ENCODE data around the gene GK2.
A peak's percentile ranks its signal among the peaks of the same experiment; 100 is the strongest.

Gene GK2

DNA sequence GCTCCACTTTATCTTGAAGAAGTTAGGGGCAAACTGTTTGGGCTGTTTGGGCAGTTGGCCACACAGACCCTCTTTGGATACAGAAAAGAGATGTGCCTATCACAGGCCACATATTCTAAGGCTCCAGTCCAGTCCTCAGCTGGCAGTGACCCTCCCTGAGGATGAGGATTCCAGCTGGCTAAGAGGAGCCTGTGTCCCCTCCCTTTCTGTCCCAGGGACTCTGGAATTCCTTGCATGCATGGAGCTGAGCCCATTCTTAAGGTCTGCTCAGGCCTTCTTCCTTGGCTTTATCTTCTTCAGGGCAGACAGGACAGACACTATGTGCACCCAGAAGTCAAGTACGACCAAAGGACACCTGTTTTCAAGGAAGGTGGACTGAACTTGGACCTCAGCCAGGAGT is 23.8 kb upstream of the GK2 start:
- H2BK5ac ChIP-seq (ENCODE audit: low read length) = no peak overlapping the region
- no peak overlapping the region for H2AK5ac ChIP-seq (ENCODE audit: low read depth, low read length)
- no peak overlapping the region for H3K4me2 ChIP-seq (ENCODE audit: insufficient read depth, low read length, poor library complexity, severe bottlenecking)
- no peak overlapping the region for H2BK12ac ChIP-seq (ENCODE audit: low read length)
- no peak overlapping the region for H3K14ac ChIP-seq (ENCODE audit: low read length)
- H4K91ac ChIP-seq (ENCODE audit: low read depth, low read length, poor library complexity) = no peak overlapping the region
- H3K79me1 ChIP-seq (ENCODE audit: low read depth, low read length) = no peaks in the 10 kb centered on the region
- H2BK15ac ChIP-seq (ENCODE audit: low read length) = no peak overlapping the region
- H3K9me3 ChIP-seq (replicated peaks in 1 of 2; ENCODE audit: control insufficient read depth in 2 of 2, insufficient read depth in 1 of 2, low read depth in 1 of 2, low read length in 2 of 2) = no peaks in the 10 kb centered on the region
- no peak overlapping the region for H3K27ac ChIP-seq (replicated peaks; ENCODE audit: low read length)
- no CpG with 5 or more reads among the region's 1 CpG for WGBS, 2 donors (ENCODE audit: extremely low coverage in 2 of 2, insufficient read length in 2 of 2, insufficient replicate concordance in 1 of 2)
- no peaks in the 10 kb centered on the region for H3K4me1 ChIP-seq (ENCODE audit: control insufficient read depth in 2 of 2, insufficient read depth in 1 of 2, low read depth in 1 of 2, low read length in 2 of 2)
- no peak overlapping the region for H3K18ac ChIP-seq (ENCODE audit: low read length)
- no peaks in the 10 kb centered on the region for H3K36me3 ChIP-seq (replicated peaks in 1 of 2; ENCODE audit: control insufficient read depth in 2 of 2, insufficient read depth in 2 of 2, low read length in 2 of 2)
- H3K9ac ChIP-seq (ENCODE audit: low read depth, low read length, poor library complexity) = no peak overlapping the region
- H4K8ac ChIP-seq (ENCODE audit: low read depth, low read length) = no peak overlapping the region
- peak overlapping the region; percentile 44 for H2AFZ ChIP-seq (ENCODE audit: low read length)
- no peaks in the 10 kb centered on the region for H3K27me3 ChIP-seq (ENCODE audit: control insufficient read depth in 3 of 3, insufficient read depth in 3 of 3, low read depth in 1 of 3, low read length in 3 of 3)
- no peak overlapping the region for H2BK120ac ChIP-seq (ENCODE audit: low read depth, low read length)
- no peak overlapping the region for H3K23ac ChIP-seq (ENCODE audit: low read depth, low read length, poor library complexity)
- no peak for DNase-seq (ENCODE audit: low spot score)
- H3K4me3 ChIP-seq (ENCODE audit: low read length in 2 of 2) = no peak overlapping the region
- no peak overlapping the region for H3K4ac ChIP-seq (ENCODE audit: low read length)

DNA sequence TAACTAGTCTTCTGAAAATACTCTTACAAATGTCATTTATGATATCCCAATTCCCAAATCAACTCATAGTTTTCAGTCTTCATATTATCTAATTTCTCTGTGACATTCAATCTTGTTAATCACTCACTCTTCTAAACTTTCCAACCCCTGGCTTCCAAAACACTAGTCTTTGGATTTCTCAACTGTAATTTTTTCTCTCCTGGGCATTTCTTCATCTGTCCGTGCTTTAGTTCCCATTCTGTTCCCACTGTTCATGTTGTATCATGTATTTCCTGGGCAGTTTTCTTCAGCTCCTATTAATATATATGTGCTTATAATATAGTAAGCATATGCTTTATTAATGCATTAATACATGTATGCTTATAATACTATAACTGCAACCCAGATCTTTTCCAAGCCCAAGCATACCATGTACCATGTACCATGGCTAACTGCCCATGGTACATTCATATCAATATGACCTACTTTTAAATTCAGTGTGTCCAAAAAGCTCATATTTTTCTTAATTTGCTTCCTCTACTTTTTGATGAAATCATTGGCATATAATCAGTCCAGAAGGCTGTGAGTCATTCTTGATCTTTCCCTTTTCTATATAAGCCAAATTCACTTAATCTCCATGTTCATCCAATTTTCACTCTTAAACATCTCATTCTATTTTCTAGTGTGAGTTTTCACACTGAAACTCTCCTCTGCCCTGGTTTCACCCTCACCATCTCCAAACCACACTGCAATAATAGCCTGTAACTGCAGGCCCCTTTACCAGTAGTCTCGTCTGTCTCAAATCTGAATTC is 21.3 kb upstream of the GK2 start:
- Histone ChIP-seq H2BK5ac (ENCODE audit: low read length) (no peak overlapping the region), H2BK120ac (ENCODE audit: low read depth, low read length) (no peak overlapping the region), H4K8ac (ENCODE audit: low read depth, low read length) (no peak overlapping the region), H2BK12ac (ENCODE audit: low read length) (no peak overlapping the region), H4K91ac (ENCODE audit: low read depth, low read length, poor library complexity) (no peak overlapping the region), H3K36me3 (replicated peaks in 1 of 2; ENCODE audit: control insufficient read depth in 2 of 2, insufficient read depth in 2 of 2, low read length in 2 of 2) (no peaks in the 10 kb centered on the region), H3K18ac (ENCODE audit: low read length) (no peak overlapping the region), H2AFZ (ENCODE audit: low read length) (no peak overlapping the region), H3K9ac (ENCODE audit: low read depth, low read length, poor library complexity) (no peak overlapping the region), H3K4ac (ENCODE audit: low read length) (no peak overlapping the region), H3K9me3 (replicated peaks in 1 of 2; ENCODE audit: control insufficient read depth in 2 of 2, insufficient read depth in 1 of 2, low read depth in 1 of 2, low read length in 2 of 2) (no peaks in the 10 kb centered on the region), H2AK5ac (ENCODE audit: low read depth, low read length) (no peak overlapping the region), H2BK15ac (ENCODE audit: low read length) (no peak overlapping the region), H3K27me3 (ENCODE audit: control insufficient read depth in 3 of 3, insufficient read depth in 3 of 3, low read depth in 1 of 3, low read length in 3 of 3) (no peaks in the 10 kb centered on the region), H3K27ac (replicated peaks; ENCODE audit: low read length) (no peak overlapping the region), H3K14ac (ENCODE audit: low read length) (no peak overlapping the region), H3K4me1 (ENCODE audit: control insufficient read depth in 2 of 2, insufficient read depth in 1 of 2, low read depth in 1 of 2, low read length in 2 of 2) (no peaks in the 10 kb centered on the region), H3K4me3 (ENCODE audit: low read length in 2 of 2) (no peak overlapping the region), H3K23ac (ENCODE audit: low read depth, low read length, poor library complexity) (no peak overlapping the region), H3K4me2 (ENCODE audit: insufficient read depth, low read length, poor library complexity, severe bottlenecking) (no peak overlapping the region), H3K79me1 (ENCODE audit: low read depth, low read length) (no peaks in the 10 kb centered on the region)
- DNase-seq (ENCODE audit: low spot score) = no peak
- no CpG with 5 or more reads among the region's 2 CpGs for WGBS, 2 donors (ENCODE audit: extremely low coverage in 2 of 2, insufficient read length in 2 of 2, insufficient replicate concordance in 1 of 2)

DNA sequence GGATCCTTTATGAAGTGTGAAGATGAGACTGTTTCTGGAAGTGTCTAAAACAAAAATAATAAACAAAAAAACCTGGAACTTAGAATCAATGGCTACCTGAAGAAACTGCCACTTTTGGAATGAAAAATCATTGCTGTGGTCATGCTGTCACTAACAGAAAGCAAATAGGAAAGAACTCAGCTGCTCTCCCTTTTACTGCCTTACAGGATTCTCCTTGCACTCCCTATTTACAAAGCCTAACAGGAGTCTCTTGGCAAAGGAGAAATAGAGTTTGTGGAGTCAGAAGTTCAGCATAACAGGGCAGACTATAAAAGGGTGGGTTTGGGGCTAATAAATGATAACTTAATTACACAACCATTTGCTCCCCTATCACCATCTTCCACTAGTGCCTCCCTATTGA is 19.0 kb upstream of the GK2 start:
- Histone ChIP-seq H2BK120ac (ENCODE audit: low read depth, low read length) (no peak overlapping the region), H3K4ac (ENCODE audit: low read length) (no peak overlapping the region), H4K8ac (ENCODE audit: low read depth, low read length) (no peak overlapping the region), H3K27me3 (ENCODE audit: control insufficient read depth in 3 of 3, insufficient read depth in 3 of 3, low read depth in 1 of 3, low read length in 3 of 3) (no peaks in the 10 kb centered on the region), H2BK5ac (ENCODE audit: low read length) (no peak overlapping the region), H3K9ac (ENCODE audit: low read depth, low read length, poor library complexity) (no peak overlapping the region), H3K23ac (ENCODE audit: low read depth, low read length, poor library complexity) (no peak overlapping the region), H3K27ac (replicated peaks; ENCODE audit: low read length) (no peak overlapping the region), H3K4me2 (ENCODE audit: insufficient read depth, low read length, poor library complexity, severe bottlenecking) (no peak overlapping the region), H3K9me3 (replicated peaks in 1 of 2; ENCODE audit: control insufficient read depth in 2 of 2, insufficient read depth in 1 of 2, low read depth in 1 of 2, low read length in 2 of 2) (no peaks in the 10 kb centered on the region), H3K14ac (ENCODE audit: low read length) (no peak overlapping the region), H3K36me3 (replicated peaks in 1 of 2; ENCODE audit: control insufficient read depth in 2 of 2, insufficient read depth in 2 of 2, low read length in 2 of 2) (no peaks in the 10 kb centered on the region), H2AFZ (ENCODE audit: low read length) (no peak overlapping the region), H2BK15ac (ENCODE audit: low read length) (no peak overlapping the region), H3K18ac (ENCODE audit: low read length) (no peak overlapping the region), H3K4me1 (ENCODE audit: control insufficient read depth in 2 of 2, insufficient read depth in 1 of 2, low read depth in 1 of 2, low read length in 2 of 2) (no peaks in the 10 kb centered on the region), H4K91ac (ENCODE audit: low read depth, low read length, poor library complexity) (no peak overlapping the region), H3K79me1 (ENCODE audit: low read depth, low read length) (no peaks in the 10 kb centered on the region), H2BK12ac (ENCODE audit: low read length) (no peak overlapping the region), H2AK5ac (ENCODE audit: low read depth, low read length) (no peak overlapping the region), H3K4me3 (ENCODE audit: low read length in 2 of 2) (no peak overlapping the region)
- DNase-seq (ENCODE audit: low spot score) = no peak

DNA sequence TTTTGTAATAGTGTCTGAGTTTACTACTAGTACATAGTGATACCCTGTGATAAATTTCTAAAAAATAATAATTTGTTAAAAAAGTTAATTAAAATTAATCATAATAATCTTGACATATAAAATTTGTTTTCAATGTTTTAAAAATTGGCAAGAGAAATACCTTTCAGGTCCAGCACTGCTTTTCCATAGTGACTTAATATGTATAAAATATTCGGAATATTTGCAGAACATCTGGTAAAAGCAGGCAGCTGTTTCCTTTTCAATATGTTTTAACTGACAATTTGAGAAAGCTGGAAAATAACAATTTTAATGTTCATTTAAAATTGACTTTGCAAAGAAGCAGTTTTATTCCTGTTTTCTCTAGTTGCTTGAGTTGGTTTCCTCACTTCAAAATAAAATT is 17.6 kb upstream of the GK2 start:
- H3K4me3 ChIP-seq (ENCODE audit: low read length in 2 of 2) = no peak overlapping the region
- H3K4ac ChIP-seq (ENCODE audit: low read length) = no peak overlapping the region
- no peak overlapping the region for H3K27ac ChIP-seq (replicated peaks; ENCODE audit: low read length)
- H2AK5ac ChIP-seq (ENCODE audit: low read depth, low read length) = no peak overlapping the region
- H3K27me3 ChIP-seq (ENCODE audit: control insufficient read depth in 3 of 3, insufficient read depth in 3 of 3, low read depth in 1 of 3, low read length in 3 of 3) = no peaks in the 10 kb centered on the region
- H3K9me3 ChIP-seq (replicated peaks in 1 of 2; ENCODE audit: control insufficient read depth in 2 of 2, insufficient read depth in 1 of 2, low read depth in 1 of 2, low read length in 2 of 2) = no peaks in the 10 kb centered on the region
- H3K14ac ChIP-seq (ENCODE audit: low read length) = no peak overlapping the region
- H2BK5ac ChIP-seq (ENCODE audit: low read length) = no peak overlapping the region
- no peak overlapping the region for H4K91ac ChIP-seq (ENCODE audit: low read depth, low read length, poor library complexity)
- H3K18ac ChIP-seq (ENCODE audit: low read length) = no peak overlapping the region
- no peak overlapping the region for H2BK120ac ChIP-seq (ENCODE audit: low read depth, low read length)
- DNase-seq (ENCODE audit: low spot score) = no peak
- H2BK15ac ChIP-seq (ENCODE audit: low read length) = no peak overlapping the region
- H3K4me2 ChIP-seq (ENCODE audit: insufficient read depth, low read length, poor library complexity, severe bottlenecking) = no peak overlapping the region
- no CpG with 5 or more reads among the region's 1 CpG for WGBS, 2 donors (ENCODE audit: extremely low coverage in 2 of 2, insufficient read length in 2 of 2, insufficient replicate concordance in 1 of 2)
- no peaks in the 10 kb centered on the region for H3K79me1 ChIP-seq (ENCODE audit: low read depth, low read length)
- H2BK12ac ChIP-seq (ENCODE audit: low read length) = no peak overlapping the region
- H4K8ac ChIP-seq (ENCODE audit: low read depth, low read length) = no peak overlapping the region
- no peak overlapping the region for H3K23ac ChIP-seq (ENCODE audit: low read depth, low read length, poor library complexity)
- no peak overlapping the region for H2AFZ ChIP-seq (ENCODE audit: low read length)
- H3K4me1 ChIP-seq (ENCODE audit: control insufficient read depth in 2 of 2, insufficient read depth in 1 of 2, low read depth in 1 of 2, low read length in 2 of 2) = no peaks in the 10 kb centered on the region
- H3K9ac ChIP-seq (ENCODE audit: low read depth, low read length, poor library complexity) = no peak overlapping the region
- no peaks in the 10 kb centered on the region for H3K36me3 ChIP-seq (replicated peaks in 1 of 2; ENCODE audit: control insufficient read depth in 2 of 2, insufficient read depth in 2 of 2, low read length in 2 of 2)

Measured in neuronal stem cell (in vitro differentiated cells).